GM12878 (cell line): ENCODE measurements around the gene PKMYT1. TPM values are rescaled to one million over a fixed set of nuclear protein-coding genes. Genes with fewer than 3 reads are reported as not detected.

Source experiments
- ATAC-seq: fragments of 200-7000 bp; cut with Tn5 transposase; 3 replicates; pipeline ENCODE4 v1.9.1; 2020; ENCODE audit warnings: mild to moderate bottlenecking, moderate library complexity
- BruUV-seq: library from RNA; stranded (reverse); fragments of 400-500 nt; replicated peaks from 2 replicates; lab custom pipeline; 2021; lab: Mats Ljungman, UMichigan
- CTCF ChIA-PET: fragments of 300-600 bp; sonication (Branson Sonifier 250); formaldehyde crosslinking; extraction: SDS; loops from one replicate; lab custom pipeline; 2021; ENCODE audit warnings: inconsistent platforms; lab: Yijun Ruan, JAX
- POLR2A ChIA-PET: fragments of 350-600 bp; formaldehyde crosslinking; extraction: SDS; loops from one replicate; lab custom pipeline; 2021; ENCODE audit warnings: inconsistent platforms; lab: Charles Lee
- RAD21 ChIA-PET: fragments of 300-600 bp; sonication (Branson Sonifier 250); formaldehyde crosslinking; loops from one replicate; lab custom pipeline; 2023; ENCODE audit warnings: antibody characterized with exemption; ENCODE audit not compliant: unreplicated experiment; lab: Charles Lee
- SMC1A ChIA-PET: fragments of 300-600 bp; sonication (Branson Sonifier 250); formaldehyde crosslinking; loops from one replicate; lab custom pipeline; 2023; ENCODE audit not compliant: unreplicated experiment, uncharacterized antibody; lab: Charles Lee
- DNase-seq: peaks from one replicate; pipeline ENCODE4 v3.0.0-alpha.2; 2011; ENCODE audit warnings: low read depth, low spot score
- FAIRE-seq: peaks from 3 replicates; lab custom pipeline; 2011; peaks lifted over from hg19 to GRCh38; lab: Jason Lieb, UNC
- H2AFZ ChIP-seq: 2 replicates; pipeline ENCODE4 v1.6.0; 2011; ENCODE audit warnings: low read depth, low read length, control low read depth; ENCODE audit not compliant: control insufficient read depth
- H3K27ac ChIP-seq: 2 replicates; pipeline ENCODE4 v1.5.1; 2011; ENCODE audit warnings: control low read depth; ENCODE audit not compliant: control insufficient read depth, insufficient read depth
- H3K27me3 ChIP-seq, 2 experiments: replicated peaks in 1 of 2; 2 replicates each; pipeline versions ENCODE4 v1.6.0 to v1.6.1; 2011; ENCODE audit warnings: low read length in 1 of 2; ENCODE audit not compliant: control insufficient read depth in 2 of 2, insufficient read depth in 2 of 2
- H3K36me3 ChIP-seq, 2 experiments: 2 replicates each; pipeline ENCODE4 v1.5.1; 2011; ENCODE audit warnings: low read length in 1 of 2; ENCODE audit not compliant: control insufficient read depth in 2 of 2, insufficient read depth in 2 of 2
- H3K4me1 ChIP-seq: 2 replicates; pipeline ENCODE4 v1.6.1; 2011; ENCODE audit warnings: mild to moderate bottlenecking, low read length, moderate library complexity, mixed read lengths; ENCODE audit not compliant: control insufficient read depth, insufficient read depth
- H3K4me2 ChIP-seq: 2 replicates; pipeline ENCODE4 v1.6.0; 2011; ENCODE audit warnings: control low read depth; ENCODE audit not compliant: control insufficient read depth, insufficient read depth
- H3K4me3 ChIP-seq: fragments of 200-600 bp; sonication (generic); 2 replicates; pipeline ENCODE4 v1.5.1; 2016
- H3K79me2 ChIP-seq: 2 replicates; pipeline ENCODE4 v1.6.0; 2011; ENCODE audit warnings: low read length; ENCODE audit not compliant: control insufficient read depth, insufficient read depth
- H3K9ac ChIP-seq: 2 replicates; pipeline ENCODE4 v1.8.0; 2011; ENCODE audit warnings: low read length, control low read depth, mixed read lengths; ENCODE audit not compliant: control insufficient read depth, insufficient read depth
- H3K9me3 ChIP-seq: replicated peaks from 3 replicates; pipeline ENCODE4 v1.5.1; 2011; ENCODE audit warnings: mild to moderate bottlenecking, low read length; ENCODE audit not compliant: control insufficient read depth, insufficient read depth
- H4K20me1 ChIP-seq: 2 replicates; pipeline ENCODE4 v1.6.0; 2011; ENCODE audit not compliant: control insufficient read depth, insufficient read depth
- BCLAF1 ChIP-seq: fragments of 450-650 bp; IDR thresholded peaks from 2 replicates; pipeline ENCODE4 v1.6.1; 2017; ENCODE audit warnings: antibody characterized with exemption, mild to moderate bottlenecking, moderate library complexity
- CBX3 ChIP-seq: fragments of 200-600 bp; sonication (generic); IDR thresholded peaks from 2 replicates; pipeline ENCODE4 v1.6.1; 2016; ENCODE audit warnings: low read depth, borderline replicate concordance
- HSF1 ChIP-seq: fragments of 150-350 bp; IDR thresholded peaks from 2 replicates; pipeline ENCODE4 v1.6.1; 2014; ENCODE audit warnings: mild to moderate bottlenecking, low read depth, low read length
- IRF4 ChIP-seq: IDR thresholded peaks from 2 replicates; pipeline ENCODE4 v1.6.1; 2011; ENCODE audit warnings: low read depth, low read length
- KAT2A ChIP-seq: conservative IDR thresholded peaks from 2 replicates; pipeline ENCODE4 v1.6.1; 2011; ENCODE audit warnings: low read depth, low read length; ENCODE audit not compliant: control insufficient read depth
- MEF2A ChIP-seq: IDR thresholded peaks from 2 replicates; pipeline ENCODE4 v1.6.1; 2011; ENCODE audit warnings: low read depth, mild to moderate bottlenecking, low read length, moderate library complexity; ENCODE audit not compliant: insufficient read depth
- MTA2 ChIP-seq: fragments of 450-650 bp; IDR thresholded peaks from 2 replicates; pipeline ENCODE4 v1.6.1; 2016; ENCODE audit warnings: low read depth, mild to moderate bottlenecking, moderate library complexity
- MXI1 ChIP-seq: fragments of 150-350 bp; IDR thresholded peaks from 2 replicates; pipeline ENCODE4 v1.6.1; 2011; ENCODE audit warnings: low read depth, mild to moderate bottlenecking, inconsistent platforms, low read length, improper control_type of control experiment
- MYC ChIP-seq: IDR thresholded peaks from 2 replicates; pipeline ENCODE4 v1.6.1; 2011; ENCODE audit warnings: mild to moderate bottlenecking, low read length, moderate library complexity, inconsistent platforms; ENCODE audit not compliant: insufficient read depth, insufficient replicate concordance, insufficient read length, severe bottlenecking
- PAX8 ChIP-seq: fragments of 450-650 bp; IDR thresholded peaks from 2 replicates; pipeline ENCODE4 v1.6.1; 2017; ENCODE audit warnings: mild to moderate bottlenecking, moderate library complexity
- PML ChIP-seq: IDR thresholded peaks from 2 replicates; pipeline ENCODE4 v1.6.1; 2012; ENCODE audit warnings: low read length, inconsistent platforms
- SMAD5 ChIP-seq: IDR thresholded peaks from 2 replicates; pipeline ENCODE4 v1.6.1; 2016; ENCODE audit warnings: antibody characterized with exemption, low read depth
- SP1 ChIP-seq: IDR thresholded peaks from one replicate; pipeline ENCODE4 v1.6.1; 2011; ENCODE audit warnings: low read depth, low read length
- SPI1 ChIP-seq: IDR thresholded peaks from 2 replicates; pipeline ENCODE4 v1.6.1; 2011; ENCODE audit warnings: low read depth, mild to moderate bottlenecking, low read length, moderate library complexity, borderline replicate concordance; ENCODE audit not compliant: insufficient read depth
- SREBF1 ChIP-seq: IDR thresholded peaks from 2 replicates; pipeline ENCODE4 v1.6.1; 2012; ENCODE audit warnings: mild to moderate bottlenecking, low read length
- USF1 ChIP-seq: IDR thresholded peaks from 2 replicates; pipeline ENCODE4 v1.6.1; 2011; ENCODE audit warnings: borderline replicate concordance, low read depth, mild to moderate bottlenecking, moderate library complexity, mixed read lengths, low read length; ENCODE audit not compliant: insufficient read depth; ENCODE audit errors: extremely low read length
- USF2 ChIP-seq: IDR thresholded peaks from 2 replicates; pipeline ENCODE4 v1.6.1; 2011; ENCODE audit warnings: low read depth, low read length, improper control_type of control experiment, borderline replicate concordance
- YY1 ChIP-seq: IDR thresholded peaks from 2 replicates; pipeline ENCODE4 v1.6.1; 2011; ENCODE audit warnings: low read depth, mild to moderate bottlenecking, low read length
- WGBS: methylation state at CpG from one replicate; pipeline ENCODE4 v1.1.6; 2016; ENCODE audit warnings: low lambda C conversion rate; ENCODE audit not compliant: insufficient replicate concordance, insufficient coverage; ENCODE audit errors: missing lambda C conversion rate; 5-methylcytosine and 5-hydroxymethylcytosine counted together
- in situ Hi-C: fragments of 300-500 bp; cut with MboI; formaldehyde crosslinking; loops from 9 replicates; pipeline ENCODE4 v1.14.3; 2018; ENCODE audit warnings: mixed read lengths
- intact Hi-C: fragments of 100-400 bp; cut with micrococcal nuclease; formaldehyde crosslinking; loops from one replicate; pipeline ENCODE4 v1.14.2; 2022; ENCODE audit not compliant: unreplicated experiment
- polyA plus RNA-seq, 11 experiments: library from polyadenylated mRNA; depleted of rRNA in 4 of 11; unstranded in 6 of 11; stranded (reverse) in 5 of 11; fragments of >200 nt; fragmentation: Nextera tagmentation in 4 of 11; fragmentation: Illumina TruSeq in 1 of 11; extraction: Ambion mirVana in 4 of 11; extraction: Trizol in 1 of 11; gene quantifications; 1 replicate in 1 of 11; 2 replicates in 10 of 11; pipeline versions ENCODE4 v1.2.1 to v1.2.3, GENCODE V29; 2011 to 2016; ENCODE audit warnings: inconsistent platforms in 2 of 11, missing spikeins in 2 of 11, low read depth in 1 of 11
- total RNA-seq, 4 experiments: library from RNA; depleted of rRNA in 3 of 4; stranded (reverse); fragments of >200 nt in 3 of 4; fragmentation: Illumina TruSeq in 1 of 4; extraction: Trizol in 1 of 4; gene quantifications; 2 replicates each; pipeline versions ENCODE4 v1.2.1 to v1.2.3, GENCODE V29; 2013 to 2021

The PKMYT1 gene
- total and polyA plus RNA-seq, 10 of the 15 experiments (the other 5 are each of a cell fraction or from before 2014, with no cell fraction given): 4.6 to 101 (median 29.9) TPM

GRCh38 chr16:3014971-3015370, 34.7 kb upstream of the PKMYT1 start (continued):
- TF ChIP-seq SMAD5: no peak
- TF ChIP-seq MEF2A: no peak
- TF ChIP-seq USF1: no peak
- no peak for TF ChIP-seq CBX3

- no peak overlapping the region for H3K9ac ChIP-seq
- H3K27me3 ChIP-seq: peaks cover 0 to 10% of the 10 kb centered on the region in 2 experiments
- FAIRE-seq (no peak), ATAC-seq (no peak), DNase-seq (no peak)
- no peaks in the 10 kb centered on the region for H3K9me3 ChIP-seq
- intact Hi-C loops (no loop called here), in situ Hi-C loops (no loop called here)
- no peaks in the 10 kb centered on the region for H4K20me1 ChIP-seq
- no peak overlapping the region for H3K4me3 ChIP-seq
- no peak overlapping the region for H2AFZ ChIP-seq
- H3K79me2 ChIP-seq: no peaks in the 10 kb centered on the region
- ChIA-PET SMC1A (no interaction called here), RAD21 (no interaction called here), POLR2A (no interaction called here), CTCF (interaction anchor here (0.6 to 1.3 kb wide), 4 partner anchors 8 to 20 kb away, joined by 3 to 4 read pairs (median 3); no protein-coding TSS in a partner anchor)
- no peaks in the 10 kb centered on the region for H3K4me1 ChIP-seq
- H3K27ac ChIP-seq: no peak overlapping the region
- H3K36me3 ChIP-seq: no peaks in the 10 kb centered on the region
- no peak overlapping the region for H3K4me2 ChIP-seq
- BruUV-seq: no TSS peak
- 42% methylated on average over 12 of the region's 12 CpGs for WGBS
- TF ChIP-seq PAX8 (no peak), KAT2A (no peak), MXI1 (no peak), IRF4 (no peak), SREBF1 (no peak), USF2 (no peak), MTA2 (no peak), PML (no peak), MYC (no peak), BCLAF1 (no peak), SP1 (no peak), SPI1 (no peak), HSF1 (no peak), YY1 (no peak)
Measured at GRCh38 chr16:3013998-3014690, 33.9 kb upstream of the PKMYT1 start.
